Nephron (organoid): Measurements from ENCODE around the gene HOXC6.

Experiments used
- H3K27ac Mint-ChIP-seq, 3 experiments: 2 replicates each; pipeline ENCODE4 v1.8.0; 2020; ENCODE audit warnings: mixed read lengths in 3 of 3, mild to moderate bottlenecking in 2 of 3, moderate library complexity in 1 of 3
- H3K27me3 Mint-ChIP-seq: 2 replicates; pipeline ENCODE4 v1.8.0; 2021; ENCODE audit warnings: low read depth, mild to moderate bottlenecking, moderate library complexity, mixed read lengths
- H3K36me3 Mint-ChIP-seq: 2 replicates; pipeline ENCODE4 v1.8.0; 2020; ENCODE audit warnings: low read depth, mixed read lengths
- H3K4me1 Mint-ChIP-seq: 2 replicates; pipeline ENCODE4 v1.8.0; 2020; ENCODE audit warnings: mixed read lengths
- H3K4me3 Mint-ChIP-seq, 3 experiments: 2 replicates each; pipeline ENCODE4 v1.8.0; 2020; ENCODE audit warnings: mild to moderate bottlenecking in 3 of 3, mixed read lengths in 3 of 3, moderate library complexity in 2 of 3
- H3K9me3 Mint-ChIP-seq: 2 replicates; pipeline ENCODE4 v1.8.0; 2020; ENCODE audit warnings: mixed read lengths
- TF ChIP-seq, protein P1 (sequence below), 3 experiments: fragments of 200-600 bp; sonication (generic); IDR thresholded peaks; one replicate each; pipeline ENCODE4 v1.5.0; 2021; ENCODE audit warnings: antibody characterized with exemption in 3 of 3; ENCODE audit not compliant: unreplicated experiment in 3 of 3

The HOXC6 gene

DNA sequence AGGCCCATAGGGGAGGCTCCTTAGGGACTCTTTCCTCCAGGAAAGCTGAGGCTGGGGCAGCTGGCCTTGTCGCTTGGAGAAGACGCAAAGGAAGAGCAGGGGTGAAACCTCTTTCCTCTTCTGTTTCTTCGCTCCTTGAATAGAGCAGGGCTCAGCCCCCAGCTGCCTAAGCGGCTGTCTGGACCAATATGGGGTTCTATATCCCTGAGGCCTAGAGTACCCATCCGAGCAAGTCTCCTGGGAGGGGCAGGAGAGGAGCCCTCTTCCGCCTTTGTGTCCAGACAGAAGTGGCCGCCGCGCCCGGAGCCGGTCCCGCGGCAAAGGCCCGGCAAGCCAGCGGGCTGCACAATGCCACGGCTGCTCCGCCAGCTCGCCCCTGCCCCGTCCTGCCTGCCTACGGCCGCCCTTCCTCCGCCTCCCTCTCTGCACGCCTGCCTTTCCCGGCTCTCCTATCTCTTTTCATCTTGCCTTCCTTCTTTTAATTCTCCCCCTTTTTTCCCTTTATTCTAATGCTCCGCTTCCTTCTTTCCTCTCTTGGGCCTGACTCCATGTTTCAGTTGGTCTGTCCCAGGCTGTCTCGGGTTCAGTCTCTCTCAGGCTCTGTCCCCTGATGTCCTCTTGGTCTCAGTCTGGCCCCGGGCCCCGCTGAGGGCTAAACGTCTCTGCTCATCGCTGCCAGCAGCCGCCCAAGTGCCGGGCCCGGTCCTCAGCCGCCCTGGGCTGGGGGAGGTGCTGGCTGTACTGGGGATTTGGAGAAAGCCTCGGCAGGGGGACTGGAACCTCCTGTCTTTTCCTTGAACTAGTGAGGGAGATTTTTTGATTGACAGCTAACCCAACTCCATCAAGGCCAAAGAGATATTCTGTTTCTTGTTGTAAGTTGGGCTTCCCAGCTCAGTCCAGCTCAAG is 30.8 kb upstream of the HOXC6 start:
- Mint-ChIP-seq H3K4me3 (peak overlapping the region; percentile 95 to 99 (median 96)), H3K9me3 (no peaks in the 10 kb centered on the region), H3K4me1 (peaks cover 58% of the 10 kb centered on the region), H3K27ac (peak overlapping the region; percentile 95 to 100 (median 100)), H3K27me3 (peaks cover 46% of the 10 kb centered on the region), H3K36me3 (peaks cover 24% of the 10 kb centered on the region)
- TF ChIP-seq, protein P1, sequence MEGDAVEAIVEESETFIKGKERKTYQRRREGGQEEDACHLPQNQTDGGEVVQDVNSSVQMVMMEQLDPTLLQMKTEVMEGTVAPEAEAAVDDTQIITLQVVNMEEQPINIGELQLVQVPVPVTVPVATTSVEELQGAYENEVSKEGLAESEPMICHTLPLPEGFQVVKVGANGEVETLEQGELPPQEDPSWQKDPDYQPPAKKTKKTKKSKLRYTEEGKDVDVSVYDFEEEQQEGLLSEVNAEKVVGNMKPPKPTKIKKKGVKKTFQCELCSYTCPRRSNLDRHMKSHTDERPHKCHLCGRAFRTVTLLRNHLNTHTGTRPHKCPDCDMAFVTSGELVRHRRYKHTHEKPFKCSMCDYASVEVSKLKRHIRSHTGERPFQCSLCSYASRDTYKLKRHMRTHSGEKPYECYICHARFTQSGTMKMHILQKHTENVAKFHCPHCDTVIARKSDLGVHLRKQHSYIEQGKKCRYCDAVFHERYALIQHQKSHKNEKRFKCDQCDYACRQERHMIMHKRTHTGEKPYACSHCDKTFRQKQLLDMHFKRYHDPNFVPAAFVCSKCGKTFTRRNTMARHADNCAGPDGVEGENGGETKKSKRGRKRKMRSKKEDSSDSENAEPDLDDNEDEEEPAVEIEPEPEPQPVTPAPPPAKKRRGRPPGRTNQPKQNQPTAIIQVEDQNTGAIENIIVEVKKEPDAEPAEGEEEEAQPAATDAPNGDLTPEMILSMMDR (IDR thresholded peaks at IDR 0.05; ENCODE audit: unreplicated experiment in 3 of 3) = no peak

DNA sequence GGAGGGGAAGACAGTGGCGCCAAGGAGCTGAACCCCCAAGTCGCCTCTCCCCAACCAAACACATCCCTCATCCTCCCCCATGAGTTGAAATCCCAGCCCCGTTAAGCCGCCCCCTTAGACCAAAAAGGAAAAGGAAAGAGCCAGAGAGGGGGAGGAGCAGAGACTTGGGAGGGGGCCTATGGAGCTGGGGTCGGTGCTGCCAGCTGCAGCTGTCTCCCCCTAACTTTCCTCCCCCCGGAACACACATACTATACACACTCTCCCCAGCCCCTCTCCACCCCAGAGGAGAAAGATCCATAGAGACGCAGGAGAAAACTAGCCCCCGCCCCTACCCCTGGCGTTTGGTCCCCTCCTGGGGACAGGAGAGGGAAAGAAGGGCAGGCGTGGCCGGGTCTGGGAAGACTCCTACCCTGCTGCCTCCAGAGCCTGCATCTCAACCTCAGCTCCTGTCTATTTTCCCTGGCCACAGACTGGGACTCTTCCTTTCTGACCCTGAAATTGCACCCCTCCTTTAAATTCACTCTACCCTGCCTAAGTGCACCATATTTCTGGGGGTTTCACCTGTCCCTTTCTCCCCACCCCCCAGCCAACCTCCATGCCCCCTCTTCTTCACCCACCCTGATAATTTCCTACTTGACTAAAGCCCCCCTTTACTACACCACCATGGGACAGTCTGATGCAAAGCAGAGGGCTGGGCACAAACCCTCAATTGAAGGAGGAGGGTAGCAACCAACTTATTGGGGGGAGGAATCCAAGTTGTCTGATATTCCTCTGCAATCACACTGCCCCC is 29.9 kb upstream of the HOXC6 start:
- Mint-ChIP-seq H3K4me3 (peak overlapping the region; percentile 95 to 99 (median 96)), H3K9me3 (no peaks in the 10 kb centered on the region), H3K27me3 (peaks cover 44% of the 10 kb centered on the region), H3K36me3 (peaks cover 31% of the 10 kb centered on the region), H3K4me1 (peaks cover 60% of the 10 kb centered on the region), H3K27ac (peak overlapping the region; percentile 95 to 100 (median 100))
- TF ChIP-seq, protein P1 (IDR thresholded peaks at IDR 0.05; ENCODE audit: unreplicated experiment in 3 of 3) = no peak

DNA sequence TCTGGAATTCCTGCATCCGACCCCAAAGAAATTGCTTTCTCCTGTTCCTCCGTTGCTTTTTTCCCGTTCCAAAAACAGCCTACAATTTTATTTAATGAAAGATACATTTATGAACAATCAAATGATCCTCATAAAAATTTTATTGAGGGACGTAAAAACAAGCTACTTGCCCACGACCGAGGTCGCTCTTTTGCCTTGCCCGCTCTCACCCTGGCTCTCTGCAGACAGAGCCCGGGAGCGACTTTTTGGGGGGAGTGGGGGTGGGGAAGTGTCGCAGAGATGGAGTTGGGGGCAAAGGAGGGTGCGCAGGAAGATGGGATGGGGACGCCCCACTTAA is 29.4 kb upstream of the HOXC6 start:
- Mint-ChIP-seq H3K4me3 (peak overlapping the region; percentile 95 to 99 (median 96)), H3K36me3 (peaks cover 31% of the 10 kb centered on the region), H3K4me1 (peaks cover 60% of the 10 kb centered on the region), H3K27me3 (peaks cover 44% of the 10 kb centered on the region), H3K9me3 (no peaks in the 10 kb centered on the region), H3K27ac (peak overlapping the region; percentile 95 to 100 (median 100))
- TF ChIP-seq, protein P1 (IDR thresholded peaks at IDR 0.05; ENCODE audit: unreplicated experiment in 3 of 3) = no peak

DNA sequence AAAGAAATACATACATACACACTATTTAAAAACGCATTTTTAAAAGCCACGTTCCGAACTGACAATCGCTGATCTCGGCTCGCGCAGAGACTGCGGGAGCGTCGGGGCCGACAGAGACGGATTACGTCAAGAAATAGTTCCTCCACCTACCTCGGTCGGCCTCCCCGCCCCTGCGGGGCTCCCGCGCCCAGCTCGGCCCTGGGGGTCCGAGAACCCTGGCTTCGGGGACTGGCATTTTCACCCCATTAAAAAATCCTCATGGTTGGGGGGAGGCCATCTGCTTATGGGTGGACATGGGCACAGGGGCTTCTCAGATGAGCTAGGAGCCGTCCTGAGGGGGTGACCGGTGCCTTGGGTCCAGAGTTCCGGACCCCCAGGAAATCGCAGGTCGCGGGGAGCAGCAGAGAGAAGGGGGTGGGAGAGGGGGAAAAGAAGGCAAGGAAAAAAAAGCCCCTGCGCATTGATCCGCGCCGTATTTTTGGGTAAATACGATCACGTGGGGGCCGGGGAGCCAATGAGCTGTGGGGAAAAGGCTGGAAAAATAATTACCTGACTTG is 28.6 kb upstream of the HOXC6 start:
- Mint-ChIP-seq H3K27ac (peak overlapping the region; percentile 95 to 100 (median 100)), H3K27me3 (peaks cover 41% of the 10 kb centered on the region), H3K4me1 (peaks cover 63% of the 10 kb centered on the region), H3K4me3 (peak overlapping the region; percentile 95 to 99 (median 96)), H3K36me3 (peaks cover 28% of the 10 kb centered on the region), H3K9me3 (no peaks in the 10 kb centered on the region)
- TF ChIP-seq, protein P1 (IDR thresholded peaks at IDR 0.05; ENCODE audit: unreplicated experiment in 3 of 3) = peak in 1 of 3 experiments; percentile 10

DNA sequence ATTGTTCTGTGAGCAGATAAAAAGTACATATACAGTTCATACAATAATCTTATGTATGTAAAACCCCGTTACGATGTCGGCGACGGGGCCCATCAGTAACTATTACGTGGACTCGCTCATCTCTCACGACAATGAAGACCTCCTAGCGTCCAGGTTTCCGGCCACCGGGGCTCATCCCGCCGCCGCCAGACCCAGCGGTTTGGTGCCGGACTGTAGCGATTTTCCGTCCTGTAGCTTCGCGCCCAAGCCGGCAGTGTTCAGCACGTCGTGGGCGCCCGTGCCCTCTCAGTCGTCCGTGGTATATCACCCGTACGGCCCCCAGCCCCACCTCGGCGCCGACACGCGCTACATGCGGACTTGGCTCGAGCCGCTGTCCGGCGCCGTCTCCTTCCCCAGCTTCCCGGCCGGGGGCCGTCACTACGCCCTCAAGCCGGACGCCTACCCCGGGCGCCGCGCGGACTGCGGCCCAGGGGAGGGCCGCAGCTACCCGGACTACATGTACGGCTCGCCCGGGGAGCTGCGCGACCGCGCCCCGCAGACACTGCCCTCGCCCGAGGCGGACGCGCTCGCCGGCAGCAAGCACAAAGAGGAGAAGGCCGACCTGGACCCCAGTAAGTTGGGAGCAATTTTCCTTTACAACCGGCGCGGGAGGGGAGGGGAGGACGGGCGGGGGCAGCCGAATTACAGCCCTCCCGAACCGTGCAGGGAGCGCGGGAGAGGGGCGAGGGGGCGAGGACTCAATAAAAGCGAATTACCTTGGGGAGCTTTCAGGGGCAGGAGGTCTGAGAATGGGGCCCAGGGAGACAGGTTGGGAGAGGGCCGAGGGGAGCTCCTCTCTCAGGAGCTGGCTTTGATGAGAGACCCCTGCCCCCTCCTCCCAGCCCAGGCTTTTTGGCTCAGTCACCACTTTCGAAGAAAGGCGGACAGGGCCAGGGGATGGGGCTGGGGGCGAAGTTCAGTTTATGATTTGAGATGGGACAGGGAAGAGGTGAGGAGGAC is 27.8 kb upstream of the HOXC6 start, which contains the start of gene HOXC9:
Gene HOXC9, plus strand, starts transcription at position 46 of the 999 bp plus-strand sequence. Its CDS starts 28 bp downstream, at position 74.
- Mint-ChIP-seq H3K36me3 (peaks cover 24% of the 10 kb centered on the region), H3K27me3 (peaks cover 39% of the 10 kb centered on the region), H3K4me3 (peak within 1 kb of the TSS; percentile 95 to 99 (median 96)), H3K27ac (peak within 1 kb of the TSS; percentile 95 to 100 (median 100)), H3K9me3 (no peaks in the 10 kb centered on the region), H3K4me1 (peaks cover 64% of the 10 kb centered on the region)
- TF ChIP-seq, protein P1 (IDR thresholded peaks at IDR 0.05; ENCODE audit: unreplicated experiment in 3 of 3) = no peak
